Endothelial cell of umbilical vein (primary cell): ENCODE data around the gene AKAP6. TPM values are rescaled to one million over a fixed set of nuclear protein-coding genes. Genes with fewer than 3 reads are reported as not detected.

Experiments used
- BruUV-seq: library from RNA; stranded (reverse); fragments of 400-500 nt; replicated peaks from 2 replicates; lab custom pipeline; 2021; lab: Mats Ljungman, UMichigan
- CTCF ChIA-PET: fragments of 300-600, 350-600 bp; sonication (Branson Sonifier 250); formaldehyde crosslinking; loops from one replicate; lab custom pipeline; 2021; ENCODE audit warnings: antibody characterized with exemption, inconsistent platforms; lab: Charles Lee
- POLR2A ChIA-PET: fragments of 300-600, 350-600 bp; sonication (Branson Sonifier 250); formaldehyde crosslinking; loops from one replicate; lab custom pipeline; 2021; ENCODE audit warnings: antibody characterized with exemption, inconsistent platforms; lab: Charles Lee
- DNase-seq: peaks from one replicate; pipeline ENCODE4 v3.0.0-alpha.2; 2011; ENCODE audit warnings: low read depth, low spot score
- FAIRE-seq: peaks from 2 replicates; lab custom pipeline; 2011; peaks lifted over from hg19 to GRCh38; lab: Jason Lieb, UNC
- H2AFZ ChIP-seq: 2 replicates; pipeline ENCODE4 v1.6.0; 2012; ENCODE audit warnings: low read depth, low read length, control low read depth, inconsistent platforms
- H3K27ac ChIP-seq: 2 replicates; pipeline ENCODE4 v1.5.1; 2011; ENCODE audit warnings: low read depth, mild to moderate bottlenecking, control low read depth, low read length, moderate library complexity; ENCODE audit not compliant: insufficient read depth
- H3K27me3 ChIP-seq, 2 experiments: 2 replicates each; pipeline versions ENCODE4 v1.6.0 to v1.6.1; 2011; ENCODE audit warnings: low read length in 2 of 2, mixed read lengths in 1 of 2; ENCODE audit not compliant: control insufficient read depth in 2 of 2, insufficient read depth in 2 of 2
- H3K36me3 ChIP-seq, 2 experiments: 2 replicates in 1 of 2; 3 replicates in 1 of 2; pipeline ENCODE4 v1.5.1; 2011; ENCODE audit warnings: low read length in 2 of 2, mild to moderate bottlenecking in 1 of 2, moderate library complexity in 1 of 2; ENCODE audit not compliant: control insufficient read depth in 2 of 2, insufficient read depth in 2 of 2; ENCODE audit errors: extremely low read depth in 1 of 2
- H3K4me1 ChIP-seq: 3 replicates; pipeline ENCODE4 v1.5.1; 2011; ENCODE audit warnings: mild to moderate bottlenecking, low read length; ENCODE audit not compliant: control insufficient read depth, insufficient read depth; ENCODE audit errors: extremely low read depth
- H3K4me2 ChIP-seq: 2 replicates; pipeline ENCODE4 v1.6.1; 2011; ENCODE audit warnings: low read length, control low read depth, mixed read lengths; ENCODE audit not compliant: insufficient read depth
- H3K4me3 ChIP-seq, 3 experiments: fragments of 200-600 bp in 1 of 3; sonication (generic), shearing (Covaris generic) in 1 of 3; replicated peaks in 1 of 3; 2 replicates each; pipeline ENCODE4 v1.5.1; 2011 to 2016; ENCODE audit warnings: control low read depth in 3 of 3, low read length in 3 of 3, mild to moderate bottlenecking in 2 of 3, inconsistent platforms in 1 of 3, low read depth in 1 of 3, moderate library complexity in 1 of 3; ENCODE audit not compliant: insufficient read depth in 1 of 3
- H3K79me2 ChIP-seq: 2 replicates; pipeline ENCODE4 v1.6.0; 2012; ENCODE audit warnings: low read length, inconsistent platforms; ENCODE audit not compliant: control insufficient read depth, insufficient read depth
- H3K9ac ChIP-seq: replicated peaks from 2 replicates; pipeline ENCODE3; 2011; ENCODE audit warnings: low read length, control low read depth; ENCODE audit not compliant: insufficient read depth; ENCODE audit errors: extremely low read depth
- H3K9me1 ChIP-seq: replicated peaks from 3 replicates; pipeline ENCODE4 v1.6.0; 2011; ENCODE audit warnings: mild to moderate bottlenecking, low read length; ENCODE audit not compliant: control insufficient read depth, insufficient read depth; ENCODE audit errors: extremely low read depth
- H3K9me3 ChIP-seq: replicated peaks from 2 replicates; pipeline ENCODE4 v1.5.1; 2012; ENCODE audit warnings: low read length, inconsistent platforms; ENCODE audit not compliant: control insufficient read depth, insufficient read depth
- H4K20me1 ChIP-seq: replicated peaks from 2 replicates; pipeline ENCODE3; 2011; ENCODE audit warnings: mild to moderate bottlenecking, low read length; ENCODE audit not compliant: control insufficient read depth, insufficient read depth; ENCODE audit errors: extremely low read depth
- EZH2 ChIP-seq: IDR thresholded peaks from 2 replicates; pipeline ENCODE4 v1.6.1; 2012; ENCODE audit warnings: borderline replicate concordance, low read depth, mild to moderate bottlenecking, moderate library complexity, low read length, inconsistent platforms; ENCODE audit not compliant: severe bottlenecking
- FOS ChIP-seq: IDR thresholded peaks from 2 replicates; pipeline ENCODE4 v1.6.1; 2011; ENCODE audit warnings: mild to moderate bottlenecking, low read length, moderate library complexity, borderline replicate concordance; ENCODE audit not compliant: insufficient read depth
- GATA2 ChIP-seq: IDR thresholded peaks from 2 replicates; pipeline ENCODE4 v1.7.0; 2011; ENCODE audit warnings: low read depth, mild to moderate bottlenecking, moderate library complexity, mixed read lengths, low read length; ENCODE audit not compliant: insufficient read length, insufficient read depth
- JUN ChIP-seq: IDR thresholded peaks from 2 replicates; pipeline ENCODE4 v1.6.1; 2011; ENCODE audit warnings: borderline replicate concordance, low read depth; ENCODE audit not compliant: insufficient read length, insufficient read depth
- MYC ChIP-seq: IDR thresholded peaks from one replicate; pipeline ENCODE4 v1.6.1; 2011; ENCODE audit warnings: mild to moderate bottlenecking, low read depth, low read length
- POLR2AphosphoS5 ChIP-seq: IDR thresholded peaks from 2 replicates; pipeline ENCODE4 v1.6.1; 2012; ENCODE audit warnings: low read depth, mild to moderate bottlenecking, control low read depth, low read length, moderate library complexity; ENCODE audit not compliant: insufficient read depth
- dilution Hi-C: fragments of 300-500 bp; cut with MboI; formaldehyde crosslinking; loops from one replicate; pipeline ENCODE4 v1.15.0; 2019; ENCODE audit warnings: low sequenced_read_pairs; ENCODE audit not compliant: extremely low pct_ligation_motif_present
- intact Hi-C: fragments of 100-400 bp; cut with micrococcal nuclease; formaldehyde crosslinking; loops from one replicate; pipeline ENCODE4 v1.10.0; 2022
- polyA plus RNA-seq, 4 experiments: library from polyadenylated mRNA; depleted of rRNA in 3 of 4; stranded (reverse) in 3 of 4; unstranded in 1 of 4; fragments of >200 nt; gene quantifications; 2 replicates each; pipeline versions ENCODE4 v1.2.1 to v1.2.3, GENCODE V29; 2011 to 2012; ENCODE audit warnings: missing spikeins in 1 of 4
- total RNA-seq: library from RNA; stranded (reverse); gene quantifications from 2 replicates; pipeline ENCODE4 v1.2.3, GENCODE V29; 2021
- TF ChIP-seq, protein P1 (sequence below): IDR thresholded peaks from 2 replicates; pipeline ENCODE4 v1.6.1; 2011; ENCODE audit not compliant: insufficient read depth, insufficient read length

The AKAP6 gene
- total and polyA plus RNA-seq, 2 donors (not counting 3 experiments of a cell fraction or from before 2014, with no cell fraction given) = 0.03 to 0.49 TPM

- TF ChIP-seq JUN = no peak
- TF ChIP-seq POLR2AphosphoS5 = no peak
- no peak for TF ChIP-seq EZH2
- TF ChIP-seq GATA2 = peak; percentile 48
- TF ChIP-seq MYC = no peak
- no peak for TF ChIP-seq FOS
- H3K79me2 ChIP-seq = no peaks in the 10 kb centered on the region
- intact Hi-C loops = no loop called here
- no peak overlapping the region for H3K27ac ChIP-seq
- no TSS peak for BruUV-seq
- H3K9me1 ChIP-seq = no peaks in the 10 kb centered on the region
- FAIRE-seq (no peak), DNase-seq (no peak)
- H2AFZ ChIP-seq = peak overlapping the region; percentile 26
- no peak overlapping the region for H3K4me2 ChIP-seq
- no peaks in the 10 kb centered on the region for H3K9me3 ChIP-seq
- POLR2A ChIA-PET = no interaction called here
- CTCF ChIA-PET = interaction anchor here (1.0 to 1.8 kb wide), 4 partner anchors 12 to 306 kb away, joined by 3 to 5 read pairs (median 4); no protein-coding TSS in a partner anchor
- no peak overlapping the region for H3K4me3 ChIP-seq
- dilution Hi-C loops = no loop called here
- no peaks in the 10 kb centered on the region for H4K20me1 ChIP-seq
- H3K9ac ChIP-seq = no peak overlapping the region
- H3K27me3 ChIP-seq = no peaks in the 10 kb centered on the region
- no peaks in the 10 kb centered on the region for H3K36me3 ChIP-seq
- H3K4me1 ChIP-seq = no peaks in the 10 kb centered on the region
Observed at GRCh38 chr14:32379447-32379846, 50.3 kb downstream of the AKAP6 start.

GRCh38 chr14:32381869-32382268, 52.8 kb downstream of the AKAP6 start:
- no peak overlapping the region for H3K4me2 ChIP-seq
- CTCF ChIA-PET = interaction anchor here (1.0 to 1.5 kb wide), 5 partner anchors 8 to 872 kb away, joined by 3 to 5 read pairs (median 3); no protein-coding TSS in a partner anchor
- BruUV-seq = no TSS peak
- H3K9me1 ChIP-seq = no peaks in the 10 kb centered on the region
- DNase-seq = no peak
- no peaks in the 10 kb centered on the region for H3K36me3 ChIP-seq
- H4K20me1 ChIP-seq = no peaks in the 10 kb centered on the region
- H3K9ac ChIP-seq = no peak overlapping the region
- intact Hi-C loops = loop anchor here (1.0 kb wide), 1 partner anchor 309 kb away; no protein-coding TSS in a partner anchor
- H3K79me2 ChIP-seq = no peaks in the 10 kb centered on the region
- no peaks in the 10 kb centered on the region for H3K9me3 ChIP-seq
- no peaks in the 10 kb centered on the region for H3K27me3 ChIP-seq
- FAIRE-seq = no peak
- dilution Hi-C loops = no loop called here
- H2AFZ ChIP-seq = no peak overlapping the region
- no peak for TF ChIP-seq FOS
- TF ChIP-seq, protein P1, sequence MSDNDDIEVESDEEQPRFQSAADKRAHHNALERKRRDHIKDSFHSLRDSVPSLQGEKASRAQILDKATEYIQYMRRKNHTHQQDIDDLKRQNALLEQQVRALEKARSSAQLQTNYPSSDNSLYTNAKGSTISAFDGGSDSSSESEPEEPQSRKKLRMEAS = no peak
- no peak overlapping the region for H3K4me3 ChIP-seq
- H3K4me1 ChIP-seq = no peaks in the 10 kb centered on the region
- no peak overlapping the region for H3K27ac ChIP-seq
- POLR2A ChIA-PET = no interaction called here
